HCT116 (cell line): Measurements from ENCODE around the gene XPNPEP2. TPM values are rescaled to one million over a fixed set of nuclear protein-coding genes. Genes with fewer than 3 reads are reported as not detected.

Source experiments
- ATAC-seq: fragments of 200-7000 bp; cut with Tn5 transposase; 2 replicates; pipeline ENCODE4 v1.9.1; 2020; ENCODE audit warnings: mild to moderate bottlenecking, moderate library complexity
- BruUV-seq: library from RNA; stranded (reverse); fragments of 400-500 nt; replicated peaks from 2 replicates; lab custom pipeline; 2021; lab: Mats Ljungman, UMichigan
- CTCF ChIA-PET: fragments of 300-600 bp; sonication (Branson Sonifier 250); formaldehyde crosslinking; loops from one replicate; lab custom pipeline; 2021; ENCODE audit warnings: antibody characterized with exemption; lab: Charles Lee
- POLR2A ChIA-PET: fragments of 300-600, 350-600 bp; sonication (Branson Sonifier 250); formaldehyde crosslinking; loops from one replicate; lab custom pipeline; 2021; ENCODE audit warnings: antibody characterized with exemption; lab: Charles Lee
- RAD21 ChIA-PET, 2 experiments: fragments of 300-600 bp; sonication (Branson Sonifier 250); formaldehyde crosslinking; loops; one replicate each; lab custom pipeline; 2023; ENCODE audit warnings: low total read pairs in 2 of 2; ENCODE audit not compliant: uncharacterized antibody in 2 of 2, unreplicated experiment in 2 of 2, low non-redundant PET in 1 of 2; lab: Charles Lee
- DNase-seq: peaks from one replicate; pipeline ENCODE4 v3.0.0-alpha.2; 2010; ENCODE audit warnings: low read depth, low spot score
- H2AFZ ChIP-seq: fragments of 200-600 bp; shearing (Covaris generic), sonication (generic); 2 replicates; pipeline ENCODE4 v1.6.1; 2017; ENCODE audit warnings: low read depth, mixed run types, mixed read lengths, antibody characterized with exemption, low read length; ENCODE audit not compliant: poor library complexity, severe bottlenecking
- H3K27ac ChIP-seq: 2 replicates; pipeline ENCODE4 v1.5.1; 2012; ENCODE audit warnings: low read depth, low read length
- H3K27me3 ChIP-seq: fragments of 200-600 bp; sonication (generic); 2 replicates; pipeline ENCODE4 v1.6.1; 2016; ENCODE audit warnings: mixed run types, low read length, mixed read lengths; ENCODE audit not compliant: insufficient read depth
- H3K36me3 ChIP-seq, 2 experiments: fragments of 200-500 bp in 1 of 2; fragments of 200-600 bp in 1 of 2; sonication (Bioruptor generic) in 1 of 2; sonication (generic) in 1 of 2; 2 replicates each; pipeline versions ENCODE4 v1.5.1 to v1.6.1; 2014 to 2016; ENCODE audit warnings: low read length in 2 of 2, inconsistent platforms in 1 of 2, mixed read lengths in 1 of 2, mixed run types in 1 of 2; ENCODE audit not compliant: insufficient read depth in 2 of 2, control insufficient read depth in 1 of 2
- H3K4me1 ChIP-seq, 2 experiments: fragments of 200-600 bp in 1 of 2; sonication (generic) in 1 of 2; 2 replicates each; pipeline versions ENCODE4 v1.5.1 to v1.6.1; 2012 to 2017; ENCODE audit warnings: low read length in 2 of 2, inconsistent platforms in 1 of 2, mild to moderate bottlenecking in 1 of 2, mixed read lengths in 1 of 2, mixed run types in 1 of 2, moderate library complexity in 1 of 2; ENCODE audit not compliant: insufficient read depth in 2 of 2, control insufficient read depth in 1 of 2
- H3K4me2 ChIP-seq: fragments of 200-600 bp; sonication (generic); 2 replicates; pipeline ENCODE4 v1.6.1; 2017; ENCODE audit warnings: mixed run types, low read length, mixed read lengths
- H3K4me3 ChIP-seq, 2 experiments: fragments of 200-600 bp in 1 of 2; sonication (generic) in 1 of 2; replicated peaks in 1 of 2; 2 replicates each; pipeline ENCODE4 v1.5.1; 2011 to 2016; ENCODE audit warnings: low read length in 2 of 2, control low read depth in 1 of 2, low read depth in 1 of 2, mild to moderate bottlenecking in 1 of 2, mixed read lengths in 1 of 2, mixed run types in 1 of 2
- H3K79me2 ChIP-seq: fragments of 200-600 bp; sonication (generic); 2 replicates; pipeline ENCODE4 v1.6.1; 2017; ENCODE audit warnings: mild to moderate bottlenecking, mixed run types, low read length, moderate library complexity, mixed read lengths; ENCODE audit not compliant: insufficient read depth
- H3K9ac ChIP-seq: fragments of 200-600 bp; sonication (generic); 2 replicates; pipeline ENCODE4 v1.6.1; 2016; ENCODE audit warnings: low read length, mixed read lengths
- H3K9me2 ChIP-seq: fragments of 200-600 bp; sonication (generic), shearing (Covaris generic); 2 replicates; pipeline ENCODE4 v1.6.1; 2017; ENCODE audit warnings: mixed run types, mild to moderate bottlenecking, moderate library complexity; ENCODE audit not compliant: insufficient read depth
- H3K9me3 ChIP-seq, 2 experiments: fragments of 200-500 bp in 1 of 2; fragments of 200-600 bp in 1 of 2; sonication (Bioruptor generic) in 1 of 2; sonication (generic) in 1 of 2; 2 replicates each; pipeline ENCODE4 v1.6.1; 2014 to 2017; ENCODE audit warnings: low read length in 2 of 2, mixed read lengths in 2 of 2, inconsistent platforms in 1 of 2, low read depth in 1 of 2, mild to moderate bottlenecking in 1 of 2, mixed run types in 1 of 2, moderate library complexity in 1 of 2; ENCODE audit not compliant: control insufficient read depth in 1 of 2, insufficient read depth in 1 of 2
- H4K20me1 ChIP-seq: fragments of 200-600 bp; sonication (generic), shearing (Covaris generic); 2 replicates; pipeline ENCODE4 v1.6.1; 2017; ENCODE audit warnings: mixed run types, mild to moderate bottlenecking, moderate library complexity; ENCODE audit not compliant: insufficient read depth
- CBX3 ChIP-seq: IDR thresholded peaks from 2 replicates; pipeline ENCODE4 v1.6.1; 2012; ENCODE audit warnings: low read depth
- CEBPB ChIP-seq: IDR thresholded peaks from 2 replicates; pipeline ENCODE4 v1.6.1; 2012; ENCODE audit warnings: low read depth
- CTCF ChIP-seq, 3 experiments: fragments of 200-600 bp in 1 of 3; sonication (generic) in 1 of 3; IDR thresholded peaks in 2 of 3; conservative IDR thresholded peaks in 1 of 3; 2 replicates each; pipeline ENCODE4 v1.5.1; 2012 to 2017; ENCODE audit warnings: low read depth in 2 of 3, low read length in 2 of 3, antibody characterized with exemption in 1 of 3, borderline replicate concordance in 1 of 3, control low read depth in 1 of 3, mild to moderate bottlenecking in 1 of 3, mixed read lengths in 1 of 3, mixed run types in 1 of 3, moderate library complexity in 1 of 3; ENCODE audit not compliant: insufficient read depth in 1 of 3
- EGR1 ChIP-seq: IDR thresholded peaks from 2 replicates; pipeline ENCODE4 v1.6.1; 2012; ENCODE audit warnings: low read depth
- ELF1 ChIP-seq: IDR thresholded peaks from 2 replicates; pipeline ENCODE4 v1.6.1; 2012; ENCODE audit warnings: low read depth, borderline replicate concordance
- EZH2 ChIP-seq: fragments of 200-600 bp; sonication (generic); IDR thresholded peaks from 2 replicates; pipeline ENCODE4 v1.6.1; 2017; ENCODE audit warnings: antibody characterized with exemption, mixed run types
- JUND ChIP-seq: IDR thresholded peaks from 2 replicates; pipeline ENCODE4 v1.6.1; 2012
- MAX ChIP-seq: IDR thresholded peaks from 2 replicates; pipeline ENCODE4 v1.6.1; 2012
- POLR2A ChIP-seq: IDR thresholded peaks from 2 replicates; pipeline ENCODE4 v1.7.0; 2011; ENCODE audit warnings: borderline replicate concordance; ENCODE audit not compliant: insufficient read depth, insufficient read length; ENCODE audit errors: extremely low read depth
- POLR2AphosphoS5 ChIP-seq: IDR thresholded peaks from 2 replicates; pipeline ENCODE4 v1.6.1; 2011; ENCODE audit warnings: mild to moderate bottlenecking, low read depth, low read length, moderate library complexity
- RAD21 ChIP-seq: IDR thresholded peaks from 2 replicates; pipeline ENCODE4 v1.6.1; 2012; ENCODE audit warnings: low read depth, mild to moderate bottlenecking
- SIN3A ChIP-seq: IDR thresholded peaks from 2 replicates; pipeline ENCODE4 v1.6.1; 2012; ENCODE audit warnings: low read depth
- SRF ChIP-seq: IDR thresholded peaks from 2 replicates; pipeline ENCODE4 v1.6.1; 2012; ENCODE audit warnings: low read depth
- TCF7L2 ChIP-seq: IDR thresholded peaks from 2 replicates; pipeline ENCODE4 v1.7.0; 2011; ENCODE audit warnings: borderline replicate concordance, inconsistent platforms; ENCODE audit not compliant: insufficient read depth, insufficient read length; ENCODE audit errors: extremely low read depth
- YY1 ChIP-seq: IDR thresholded peaks from 2 replicates; pipeline ENCODE4 v1.6.1; 2011; ENCODE audit warnings: low read length, low read depth, moderate library complexity, mild to moderate bottlenecking; ENCODE audit not compliant: insufficient replicate concordance; ENCODE audit errors: extremely low read depth
- ZBTB33 ChIP-seq: IDR thresholded peaks from 2 replicates; pipeline ENCODE4 v1.6.1; 2011; ENCODE audit warnings: mild to moderate bottlenecking, low read length, moderate library complexity; ENCODE audit not compliant: insufficient replicate concordance; ENCODE audit errors: extremely low read depth
- ZFX ChIP-seq: fragments of 450-650 bp; IDR thresholded peaks from 2 replicates; pipeline ENCODE4 v1.6.1; 2017
- ZNF274 ChIP-seq: fragments of 200-500 bp; sonication (Bioruptor generic); IDR thresholded peaks from 2 replicates; pipeline ENCODE4 v1.6.1; 2014; ENCODE audit warnings: mild to moderate bottlenecking, low read depth, low read length, inconsistent platforms
- intact Hi-C: fragments of 100-400 bp; cut with micrococcal nuclease; formaldehyde crosslinking; loops from 2 replicates; pipeline ENCODE4 v1.10.0; 2022
- total RNA-seq: library from RNA; stranded (reverse); gene quantifications from one replicate; pipeline ENCODE4 v1.2.1, GENCODE V29; 2021; ENCODE audit not compliant: unreplicated experiment

Gene XPNPEP2
- total RNA-seq, 1 experiment from 2014 or later: not detected

GRCh38 chrX:129704491-129704890, 34.3 kb upstream of the XPNPEP2 start:
- no peak for TF ChIP-seq SRF
- TF ChIP-seq POLR2A: no peak
- TF ChIP-seq EZH2: no peak
- no peak for TF ChIP-seq ZNF274
- TF ChIP-seq CTCF (IDR thresholded peaks at IDR 0.05 in 2 of 3, conservative IDR thresholded peaks at IDR 0.05 in 1 of 3; ENCODE audit: borderline replicate concordance in 1 of 3, insufficient read depth in 1 of 3, low read depth in 2 of 3, low read length in 2 of 3): no peak
- no peak for TF ChIP-seq TCF7L2
- CTCF ChIA-PET: interaction anchor here (0.9 kb wide), 1 partner anchor 21 kb away, joined by 3 read pairs; no protein-coding TSS in a partner anchor
- Histone ChIP-seq H3K79me2 (no peaks in the 10 kb centered on the region), H2AFZ (no peak overlapping the region), H3K4me3 (no peak overlapping the region), H3K36me3 (no peaks in the 10 kb centered on the region), H3K4me2 (no peak overlapping the region), H3K27ac (no peak overlapping the region), H3K4me1 (no peaks in the 10 kb centered on the region), H3K9me3 (no peaks in the 10 kb centered on the region), H3K9ac (no peak overlapping the region), H4K20me1 (no peaks in the 10 kb centered on the region), H3K9me2 (no peaks in the 10 kb centered on the region), H3K27me3 (no peaks in the 10 kb centered on the region)
- intact Hi-C loops: no loop called here
- DNase-seq (no peak), ATAC-seq (no peak)
- no TSS peak for BruUV-seq
- POLR2A ChIA-PET: no interaction called here
- RAD21 ChIA-PET: no interaction called here

- intact Hi-C loops: no loop called here
- no peak for ATAC-seq
- Histone ChIP-seq H3K9me3 (no peaks in the 10 kb centered on the region), H2AFZ (no peak overlapping the region), H3K79me2 (no peaks in the 10 kb centered on the region), H3K9ac (no peak overlapping the region), H4K20me1 (no peaks in the 10 kb centered on the region), H3K4me2 (no peak overlapping the region), H3K36me3 (no peaks in the 10 kb centered on the region), H3K27ac (no peak overlapping the region), H3K27me3 (no peaks in the 10 kb centered on the region), H3K4me1 (no peaks in the 10 kb centered on the region), H3K9me2 (no peaks in the 10 kb centered on the region), H3K4me3 (no peak overlapping the region)
- DNase-seq: no peak
- ChIA-PET CTCF (no interaction called here), POLR2A (no interaction called here), RAD21 (no interaction called here)
- no TSS peak for BruUV-seq
- TF ChIP-seq RAD21 (no peak), YY1 (no peak), POLR2A (no peak), SIN3A (no peak), ELF1 (no peak), JUND (no peak), ZBTB33 (no peak), MAX (no peak), CBX3 (no peak), EGR1 (no peak), ZFX (no peak), ZNF274 (no peak), POLR2AphosphoS5 (no peak), CEBPB (no peak)
Measured at GRCh38 chrX:129705377-129705925, 33.3 kb upstream of the XPNPEP2 start.
